Lung (tissue), 12 donors: ENCODE results near the gene TGFBRAP1. TPM values are rescaled to one million over a fixed set of nuclear protein-coding genes. Genes with fewer than 3 reads are reported as not detected.

Experiments used
- ATAC-seq: fragments of 200-7000 bp; cut with Tn5 transposase; one replicate; pipeline ENCODE4 v1.9.1; 2020; ENCODE audit warnings: moderate number of reproducible peaks; ENCODE audit not compliant: insufficient read depth, low FRiP score
- DNase-seq, 3 donors: peaks; one replicate each; pipeline ENCODE4 v3.0.0-alpha.2; 2013 to 2017
- H3K27ac ChIP-seq, 2 donors: one replicate each; pipeline ENCODE4 v1.5.1; 2013; ENCODE audit warnings: mild to moderate bottlenecking in 2 of 2, moderate library complexity in 2 of 2, control low read depth in 1 of 2, inconsistent platforms in 1 of 2, low read depth in 1 of 2, low read length in 1 of 2
- H3K27me3 ChIP-seq, 3 donors: one replicate each; pipeline ENCODE4 v1.5.1; 2013; ENCODE audit warnings: low read length in 2 of 3; ENCODE audit not compliant: control insufficient read depth in 3 of 3, insufficient read depth in 3 of 3
- H3K36me3 ChIP-seq, 4 donors: one replicate each; pipeline ENCODE4 v1.5.1; 2013; ENCODE audit warnings: low read length in 4 of 4, mild to moderate bottlenecking in 1 of 4, moderate library complexity in 1 of 4; ENCODE audit not compliant: control insufficient read depth in 4 of 4, insufficient read depth in 4 of 4
- H3K4me1 ChIP-seq, 5 donors: one replicate each; pipeline ENCODE4 v1.5.1; 2013; ENCODE audit warnings: low read length in 5 of 5, mild to moderate bottlenecking in 2 of 5, moderate library complexity in 1 of 5; ENCODE audit not compliant: control insufficient read depth in 5 of 5, insufficient read depth in 5 of 5
- H3K4me3 ChIP-seq: one replicate; pipeline ENCODE4 v1.5.1; 2013; ENCODE audit warnings: mild to moderate bottlenecking, control low read depth, moderate library complexity
- H3K9ac ChIP-seq, 2 donors: one replicate each; pipeline ENCODE4 v1.5.1; 2013; ENCODE audit warnings: low read length in 2 of 2, control low read depth in 1 of 2; ENCODE audit not compliant: insufficient read depth in 1 of 2
- H3K9me3 ChIP-seq, 4 donors: one replicate each; pipeline ENCODE4 v1.5.1; 2013; ENCODE audit warnings: low read length in 3 of 4, mild to moderate bottlenecking in 1 of 4, moderate library complexity in 1 of 4; ENCODE audit not compliant: control insufficient read depth in 4 of 4, insufficient read depth in 3 of 4
- CTCF ChIP-seq: IDR thresholded peaks from 2 replicates; pipeline ENCODE4 v1.5.1; 2012; ENCODE audit warnings: mild to moderate bottlenecking; ENCODE audit errors: control extremely low read depth, extremely low read depth
- WGBS, 2 donors: extraction: QIAGEN DNeasy Blood & Tissue Kit; methylation state at CpG; one replicate each; pipeline ENCODE4 v1.1.7; 2013; 5-methylcytosine and 5-hydroxymethylcytosine counted together
- polyA plus RNA-seq, 2 donors: library from polyadenylated mRNA; stranded (reverse); fragments of 200-250 nt; gene quantifications; one replicate each; pipeline ENCODE4 v1.2.1, GENCODE V29; 2013
- total RNA-seq, 2 donors: library from RNA; depleted of rRNA in 1 of 2; stranded (reverse); fragments of >200 nt in 1 of 2; gene quantifications; one replicate each; pipeline ENCODE4 v1.2.1, GENCODE V29; 2014 to 2021
- donor health status: control.
- donor health status: control.
- donor health status: Bipolar disorder and iron deficiency.
- donor health status: healthy.
- donor health status: DM: yes; HTN: yes; CAD: no.

Gene TGFBRAP1
- total and polyA plus RNA-seq, 4 donors = 4.0 to 19.7 (median 12.0) TPM

- H3K9ac ChIP-seq = no peak overlapping the region
- no peak for DNase-seq
- H3K9me3 ChIP-seq = no peaks in the 10 kb centered on the region
- H3K36me3 ChIP-seq = peaks cover 0 to 28% (median 3%) of the 10 kb centered on the region in 4 donors
- peaks cover 0 to 2% (median 0%) of the 10 kb centered on the region in 3 donors for H3K27me3 ChIP-seq
- no peak for ATAC-seq
- H3K4me3 ChIP-seq = no peak overlapping the region
- TF ChIP-seq CTCF = no peak
- 76 to 80% methylated on average over 3 of the region's 3 CpGs for WGBS, 2 donors
- no peak overlapping the region for H3K27ac ChIP-seq
- H3K4me1 ChIP-seq = peaks cover 0 to 2% (median 0%) of the 10 kb centered on the region in 5 donors
Measured at GRCh38 chr2:105365206-105365605, 35.7 kb upstream of the TGFBRAP1 start.

GRCh38 chr2:105364436-105365139, 35.1 kb upstream of the TGFBRAP1 start:
- DNase-seq = no peak
- WGBS, 2 donors = 80 to 88% methylated on average over 5 of the region's 5 CpGs
- no peak overlapping the region for H3K27ac ChIP-seq
- peaks cover 0 to 2% (median 0%) of the 10 kb centered on the region in 3 donors for H3K27me3 ChIP-seq
- ATAC-seq = no peak
- peaks cover 0 to 2% (median 0%) of the 10 kb centered on the region in 5 donors for H3K4me1 ChIP-seq
- no peak overlapping the region for H3K9ac ChIP-seq
- no peak for TF ChIP-seq CTCF
- H3K9me3 ChIP-seq = no peaks in the 10 kb centered on the region
- H3K4me3 ChIP-seq = no peak overlapping the region
- peaks cover 3 to 28% (median 3%) of the 10 kb centered on the region in 4 donors for H3K36me3 ChIP-seq

- no peaks in the 10 kb centered on the region for H3K9me3 ChIP-seq
- no peak overlapping the region for H3K4me3 ChIP-seq
- no peaks in the 10 kb centered on the region for H3K4me1 ChIP-seq
- no peak overlapping the region for H3K9ac ChIP-seq
- TF ChIP-seq CTCF = no peak
- DNase-seq (no peak), ATAC-seq (no peak)
- H3K27ac ChIP-seq = no peak overlapping the region
- H3K36me3 ChIP-seq = peaks cover 4 to 28% (median 7%) of the 10 kb centered on the region in 4 donors
- H3K27me3 ChIP-seq = peaks cover 0 to 2% (median 0%) of the 10 kb centered on the region in 3 donors
- 29 to 57% methylated on average over 15 of the region's 15 CpGs for WGBS, 2 donors
Measured at GRCh38 chr2:105362862-105363591, 33.5 kb upstream of the TGFBRAP1 start.
